HG03135 (cell line): ENCODE results near the gene CD79B.
"Not testable (repeated sequence)": the region's sequence is repeated elsewhere in the genome, so short reads cannot be mapped to it uniquely, and the experiment has no call there.

Source experiments
- ATAC-seq: cut with Tn5 transposase; IDR thresholded peaks from one replicate; pipeline ENCODE4 v1.9.1; 2021; ENCODE audit warnings: mild to moderate bottlenecking, moderate library complexity; ENCODE audit not compliant: unreplicated experiment

The CD79B gene

GRCh38 chr17:63881935-63882601, 50.1 kb downstream of the CD79B start, which contains the start of gene GH2:
TSS of gene GH2 (minus strand) at chr17:63881944. CDS start at chr17:63881801, 143 bp downstream.
- no peak for ATAC-seq

GRCh38 chr17:63881337-63881736, 50.8 kb downstream of the CD79B start:
- ATAC-seq: not testable (repeated sequence)

GRCh38 chr17:63880706-63881105, 51.4 kb downstream of the CD79B start:
- no peak for ATAC-seq
